Caco-2 (cell line): ENCODE measurements around the gene ANAPC10. TPM values are rescaled to one million over a fixed set of nuclear protein-coding genes. Genes with fewer than 3 reads are reported as not detected.
A peak's percentile ranks its signal among the peaks of the same experiment; 100 is the strongest.

Experiments
- BruUV-seq: library from RNA; stranded (reverse); fragments of 400-500 nt; replicated peaks from 2 replicates; lab custom pipeline; 2021; lab: Mats Ljungman, UMichigan
- CTCF ChIA-PET: fragments of 300-600 bp; sonication (Branson Sonifier 250); formaldehyde crosslinking; loops from one replicate; lab custom pipeline; 2022; ENCODE audit warnings: antibody characterized with exemption; lab: Charles Lee
- POLR2A ChIA-PET: fragments of 300-600 bp; sonication (Branson Sonifier 250); formaldehyde crosslinking; loops from one replicate; lab custom pipeline; 2022; ENCODE audit warnings: antibody characterized with exemption; lab: Charles Lee
- DNase-seq, 2 experiments: peaks; one replicate each; pipeline versions ENCODE4 v3.0.0 to v3.0.0-alpha.2; 2020 to 2022
- H3K27me3 ChIP-seq: replicated peaks from 2 replicates; pipeline ENCODE4 v1.6.0; 2011; ENCODE audit warnings: low read length; ENCODE audit not compliant: control insufficient read depth, insufficient read depth
- H3K36me3 ChIP-seq: 2 replicates; pipeline ENCODE4 v1.5.1; 2011; ENCODE audit warnings: low read length; ENCODE audit not compliant: control insufficient read depth, insufficient read depth
- H3K4me1 ChIP-seq: fragments of 250-450 bp; sonication (Bioruptor Pico); 2 replicates; pipeline ENCODE4 v1.5.1; 2020; ENCODE audit warnings: mild to moderate bottlenecking
- H3K4me3 ChIP-seq: 2 replicates; pipeline ENCODE4 v1.5.1; 2011; ENCODE audit warnings: low read depth, mild to moderate bottlenecking, control low read depth, low read length
- H3K9me3 ChIP-seq: fragments of 250-450 bp; sonication (Bioruptor Pico); 2 replicates; pipeline ENCODE4 v1.5.1; 2020; ENCODE audit warnings: mild to moderate bottlenecking, moderate library complexity
- H3K27ac Mint-ChIP-seq: one replicate; pipeline ENCODE4 v1.8.0; 2022; ENCODE audit warnings: mixed read lengths; ENCODE audit not compliant: unreplicated experiment
- H3K27me3 Mint-ChIP-seq: one replicate; pipeline ENCODE4 v1.8.0; 2022; ENCODE audit warnings: mixed read lengths; ENCODE audit not compliant: insufficient read depth, unreplicated experiment
- H3K36me3 Mint-ChIP-seq: one replicate; pipeline ENCODE4 v1.8.0; 2022; ENCODE audit warnings: mild to moderate bottlenecking, mixed read lengths; ENCODE audit not compliant: insufficient read depth, unreplicated experiment
- H3K4me1 Mint-ChIP-seq: one replicate; pipeline ENCODE4 v1.8.0; 2022; ENCODE audit warnings: low read depth, mixed read lengths; ENCODE audit not compliant: unreplicated experiment
- H3K4me3 Mint-ChIP-seq: one replicate; pipeline ENCODE4 v1.8.0; 2022; ENCODE audit warnings: mild to moderate bottlenecking, moderate library complexity, mixed read lengths; ENCODE audit not compliant: unreplicated experiment
- H3K9me3 Mint-ChIP-seq: one replicate; pipeline ENCODE4 v1.8.0; 2022; ENCODE audit warnings: mixed read lengths; ENCODE audit not compliant: unreplicated experiment
- intact Hi-C: fragments of 100-400 bp; cut with micrococcal nuclease; formaldehyde crosslinking; loops from one replicate; pipeline ENCODE4 v1.10.0; 2022; ENCODE audit not compliant: unreplicated experiment
- total RNA-seq: library from RNA; stranded (reverse); gene quantifications from 2 replicates; pipeline ENCODE4 v1.2.3, GENCODE V29; 2022
- TF ChIP-seq, protein P1 (sequence below), 2 experiments: fragments of 200-600 bp in 1 of 2; IDR thresholded peaks; 1 replicate in 1 of 2; 2 replicates in 1 of 2; pipeline versions ENCODE4 v1.5.1 to v1.8.0; 2011 to 2022; ENCODE audit warnings: antibody characterized with exemption in 1 of 2, control low read depth in 1 of 2, inconsistent platforms in 1 of 2, low read depth in 1 of 2, low read length in 1 of 2, mild to moderate bottlenecking in 1 of 2, moderate library complexity in 1 of 2; ENCODE audit not compliant: insufficient read depth in 1 of 2, severe bottlenecking in 1 of 2, unreplicated experiment in 1 of 2

The ANAPC10 gene
- total RNA-seq, 1 experiment from 2014 or later, result 24.2 TPM

DNA sequence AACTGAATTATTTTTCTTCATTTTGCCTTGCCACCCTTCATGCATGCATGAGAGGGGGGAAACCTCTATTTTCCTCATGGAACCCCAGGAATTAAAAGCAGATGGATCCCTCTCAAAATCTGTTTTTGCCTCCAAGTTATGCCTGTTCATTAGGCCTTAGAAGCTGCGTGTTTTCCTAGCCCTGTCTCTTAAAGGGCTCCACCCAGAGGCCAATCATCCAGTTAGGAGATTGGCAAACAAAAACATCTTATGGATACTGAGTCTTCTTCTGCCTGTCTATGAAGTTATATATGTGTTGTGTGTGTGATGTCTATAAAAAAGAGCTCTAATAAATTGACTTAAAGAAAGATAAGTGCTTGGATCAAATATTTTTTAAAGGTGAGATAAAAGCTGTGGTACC, 142.9 kb downstream of the ANAPC10 start:
- intact Hi-C loops, result no loop called here
- Histone ChIP-seq H3K36me3 (no peaks in the 10 kb centered on the region), H3K9me3 (no peaks in the 10 kb centered on the region), H3K4me1 (no peaks in the 10 kb centered on the region), H3K4me3 (no peak overlapping the region), H3K27me3 (no peaks in the 10 kb centered on the region)
- no peak overlapping the region for H3K27ac Mint-ChIP-seq
- no peaks in the 10 kb centered on the region for H3K27me3 Mint-ChIP-seq
- peaks cover 31% of the 10 kb centered on the region for H3K9me3 Mint-ChIP-seq
- H3K36me3 Mint-ChIP-seq, result no peaks in the 10 kb centered on the region
- TF ChIP-seq, protein P1, sequence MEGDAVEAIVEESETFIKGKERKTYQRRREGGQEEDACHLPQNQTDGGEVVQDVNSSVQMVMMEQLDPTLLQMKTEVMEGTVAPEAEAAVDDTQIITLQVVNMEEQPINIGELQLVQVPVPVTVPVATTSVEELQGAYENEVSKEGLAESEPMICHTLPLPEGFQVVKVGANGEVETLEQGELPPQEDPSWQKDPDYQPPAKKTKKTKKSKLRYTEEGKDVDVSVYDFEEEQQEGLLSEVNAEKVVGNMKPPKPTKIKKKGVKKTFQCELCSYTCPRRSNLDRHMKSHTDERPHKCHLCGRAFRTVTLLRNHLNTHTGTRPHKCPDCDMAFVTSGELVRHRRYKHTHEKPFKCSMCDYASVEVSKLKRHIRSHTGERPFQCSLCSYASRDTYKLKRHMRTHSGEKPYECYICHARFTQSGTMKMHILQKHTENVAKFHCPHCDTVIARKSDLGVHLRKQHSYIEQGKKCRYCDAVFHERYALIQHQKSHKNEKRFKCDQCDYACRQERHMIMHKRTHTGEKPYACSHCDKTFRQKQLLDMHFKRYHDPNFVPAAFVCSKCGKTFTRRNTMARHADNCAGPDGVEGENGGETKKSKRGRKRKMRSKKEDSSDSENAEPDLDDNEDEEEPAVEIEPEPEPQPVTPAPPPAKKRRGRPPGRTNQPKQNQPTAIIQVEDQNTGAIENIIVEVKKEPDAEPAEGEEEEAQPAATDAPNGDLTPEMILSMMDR (IDR thresholded peaks at IDR 0.05; ENCODE audit: insufficient read depth in 1 of 2, low read depth in 1 of 2, low read length in 1 of 2, severe bottlenecking in 1 of 2, unreplicated experiment in 1 of 2), result no peak
- POLR2A ChIA-PET, result no interaction called here
- DNase-seq, result no peak
- no peaks in the 10 kb centered on the region for H3K4me1 Mint-ChIP-seq
- CTCF ChIA-PET, result no interaction called here
- BruUV-seq, result no TSS peak
- no peak overlapping the region for H3K4me3 Mint-ChIP-seq

DNA sequence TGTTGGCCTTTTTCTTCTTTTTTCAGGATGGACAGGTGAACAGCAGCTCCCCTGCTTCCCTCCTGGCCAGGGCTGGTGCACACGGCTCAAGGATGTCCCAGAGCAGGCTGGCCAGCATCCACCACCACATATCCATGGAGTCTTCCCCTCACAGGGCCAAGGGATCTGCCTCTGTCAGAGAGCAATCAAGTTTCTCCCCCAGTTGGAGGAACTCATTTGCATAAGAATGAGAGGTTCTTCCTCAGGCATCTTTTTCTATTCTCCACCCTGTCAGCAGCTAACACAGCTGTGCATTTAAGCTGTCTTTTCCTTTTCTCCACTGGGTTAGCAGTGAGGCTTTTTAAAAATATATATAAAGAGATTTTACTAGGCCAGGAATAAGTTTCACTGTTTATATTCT, 143.8 kb downstream of the ANAPC10 start:
- Histone ChIP-seq H3K4me1 (no peaks in the 10 kb centered on the region), H3K4me3 (no peak overlapping the region), H3K9me3 (no peaks in the 10 kb centered on the region), H3K27me3 (no peaks in the 10 kb centered on the region), H3K36me3 (no peaks in the 10 kb centered on the region)
- Mint-ChIP-seq H3K4me1 (no peaks in the 10 kb centered on the region), H3K9me3 (peaks cover 23% of the 10 kb centered on the region), H3K27me3 (no peaks in the 10 kb centered on the region), H3K27ac (no peak overlapping the region), H3K4me3 (no peak overlapping the region), H3K36me3 (no peaks in the 10 kb centered on the region)
- ChIA-PET POLR2A (no interaction called here), CTCF (no interaction called here)
- TF ChIP-seq, protein P1 (IDR thresholded peaks at IDR 0.05; ENCODE audit: insufficient read depth in 1 of 2, low read depth in 1 of 2, low read length in 1 of 2, severe bottlenecking in 1 of 2, unreplicated experiment in 1 of 2), result no peak
- intact Hi-C loops, result no loop called here
- no TSS peak for BruUV-seq
- no peak for DNase-seq

DNA sequence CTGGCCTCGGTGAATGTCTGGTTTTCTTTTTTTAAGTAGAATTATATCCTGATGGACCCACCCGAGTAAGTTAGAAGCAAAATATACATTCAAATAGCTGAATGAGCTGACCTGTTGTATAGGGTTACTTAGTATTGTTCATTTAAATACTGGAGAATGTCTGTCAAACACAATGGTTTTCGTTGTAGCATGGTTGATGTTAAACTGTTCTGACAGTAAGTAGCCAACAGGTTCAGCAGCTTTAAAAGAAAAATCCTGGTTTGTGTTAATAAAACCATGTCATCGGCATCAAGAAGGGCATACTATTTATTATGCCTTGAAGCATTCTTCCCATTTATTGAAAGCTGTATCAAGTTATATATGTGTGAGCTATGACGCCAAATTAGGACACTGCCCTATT, 149.6 kb downstream of the ANAPC10 start:
- H3K27ac Mint-ChIP-seq, result peak overlapping the region; percentile 79
- ChIA-PET CTCF (no interaction called here), POLR2A (no interaction called here)
- peak overlapping the region; percentile 42 for H3K4me3 Mint-ChIP-seq
- no peaks in the 10 kb centered on the region for H3K36me3 ChIP-seq
- no peaks in the 10 kb centered on the region for H3K27me3 Mint-ChIP-seq
- TF ChIP-seq, protein P1 (IDR thresholded peaks at IDR 0.05; ENCODE audit: insufficient read depth in 1 of 2, low read depth in 1 of 2, low read length in 1 of 2, severe bottlenecking in 1 of 2, unreplicated experiment in 1 of 2), result no peak
- H3K4me1 ChIP-seq, result peaks cover 19% of the 10 kb centered on the region
- peaks cover 12% of the 10 kb centered on the region for H3K9me3 Mint-ChIP-seq
- no peak overlapping the region for H3K4me3 ChIP-seq
- no peak for DNase-seq
- no TSS peak for BruUV-seq
- H3K9me3 ChIP-seq, result no peaks in the 10 kb centered on the region
- no peaks in the 10 kb centered on the region for H3K36me3 Mint-ChIP-seq
- no peaks in the 10 kb centered on the region for H3K27me3 ChIP-seq
- intact Hi-C loops, result no loop called here
- peaks cover 7% of the 10 kb centered on the region for H3K4me1 Mint-ChIP-seq
